SH-SY5Y (cell line): ENCODE results near the gene RAD23A.

Experiments used
- GATA2 ChIP-seq: IDR thresholded peaks from 2 replicates; pipeline ENCODE4 v1.6.1; 2011; ENCODE audit warnings: mild to moderate bottlenecking, low read depth, low read length
- GATA3 ChIP-seq: IDR thresholded peaks from 2 replicates; pipeline ENCODE4 v1.6.1; 2011; ENCODE audit warnings: low read depth, mild to moderate bottlenecking, low read length, moderate library complexity

DNA sequence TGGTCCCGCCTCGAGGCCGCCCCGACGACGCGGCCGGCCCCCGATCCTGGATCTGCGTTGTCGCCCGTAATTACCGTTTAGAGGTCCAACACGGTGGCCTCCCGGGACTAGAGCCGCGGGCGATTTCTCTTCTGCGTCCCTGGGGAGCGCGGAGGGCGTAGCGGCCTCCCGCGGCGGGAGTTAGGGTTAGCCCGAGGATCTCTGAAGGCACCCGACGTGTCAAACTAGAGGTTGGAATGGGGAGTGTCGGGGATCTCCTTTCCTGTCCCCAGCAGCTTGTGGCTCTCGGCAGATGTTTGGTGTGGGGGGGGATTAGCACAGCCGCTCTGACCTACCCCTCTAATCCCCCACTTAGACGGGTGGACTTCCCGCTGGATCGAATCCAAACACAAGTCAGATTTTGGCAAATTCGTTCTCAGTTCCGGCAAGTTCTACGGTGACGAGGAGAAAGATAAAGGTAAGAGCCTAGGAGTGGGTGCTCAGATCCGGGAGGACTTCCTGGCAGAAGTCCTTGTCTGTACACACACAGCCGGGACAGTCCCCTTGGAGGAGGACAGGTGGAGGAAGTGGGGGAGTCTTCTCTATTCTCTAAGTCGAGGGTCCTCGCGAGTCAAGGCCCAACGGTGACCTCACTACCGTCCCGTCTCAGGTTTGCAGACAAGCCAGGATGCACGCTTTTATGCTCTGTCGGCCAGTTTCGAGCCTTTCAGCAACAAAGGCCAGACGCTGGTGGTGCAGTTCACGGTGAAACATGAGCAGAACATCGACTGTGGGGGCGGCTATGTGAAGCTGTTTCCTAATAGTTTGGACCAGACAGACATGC, 6.7 kb upstream of the RAD23A start:
- no peak for TF ChIP-seq GATA3
- TF ChIP-seq GATA2: no peak
